Middle frontal gyrus (tissue), 1 donor: ENCODE results near the gene IRF3.

Experiments used
- DNase-seq: peaks from one replicate; pipeline ENCODE4 v3.0.0-alpha.2; 2015; ENCODE audit warnings: low spot score; ENCODE audit errors: extremely low spot score

The IRF3 gene

GRCh38 chr19:49669516-49669915 is 3.9 kb upstream of the IRF3 start:
- DNase-seq, result no peak

- DNase-seq, result no peak
Measured at GRCh38 chr19:49667473-49667872, 1.8 kb upstream of the IRF3 start.

- no peak for DNase-seq
Measured at GRCh38 chr19:49666120-49666444, 425 bp upstream of the IRF3 start.

DNA sequence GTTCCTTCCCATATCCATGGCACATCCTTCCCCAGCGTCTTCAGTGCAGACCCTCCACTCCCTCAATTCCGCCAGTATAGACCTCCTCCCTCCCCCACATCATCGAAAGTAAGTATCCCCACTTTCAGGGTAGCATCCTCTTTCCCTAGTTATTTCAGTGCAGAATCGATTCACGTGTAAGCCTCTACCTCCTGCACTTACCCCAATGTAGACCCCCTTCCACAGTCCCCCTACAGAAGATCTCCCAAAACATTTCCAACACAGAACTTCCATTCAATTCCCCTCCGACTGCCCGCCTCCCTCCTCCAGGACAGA is 664 bp downstream of the IRF3 start:
- no peak for DNase-seq

- peak; percentile 64 for DNase-seq
Measured at GRCh38 chr19:49664171-49665035, 1.3 kb downstream of the IRF3 start.

GRCh38 chr19:49663224-49663623 is 2.4 kb downstream of the IRF3 start:
- no peak for DNase-seq

GRCh38 chr19:49662011-49662410 is 3.6 kb downstream of the IRF3 start:
- DNase-seq, result no peak

DNA sequence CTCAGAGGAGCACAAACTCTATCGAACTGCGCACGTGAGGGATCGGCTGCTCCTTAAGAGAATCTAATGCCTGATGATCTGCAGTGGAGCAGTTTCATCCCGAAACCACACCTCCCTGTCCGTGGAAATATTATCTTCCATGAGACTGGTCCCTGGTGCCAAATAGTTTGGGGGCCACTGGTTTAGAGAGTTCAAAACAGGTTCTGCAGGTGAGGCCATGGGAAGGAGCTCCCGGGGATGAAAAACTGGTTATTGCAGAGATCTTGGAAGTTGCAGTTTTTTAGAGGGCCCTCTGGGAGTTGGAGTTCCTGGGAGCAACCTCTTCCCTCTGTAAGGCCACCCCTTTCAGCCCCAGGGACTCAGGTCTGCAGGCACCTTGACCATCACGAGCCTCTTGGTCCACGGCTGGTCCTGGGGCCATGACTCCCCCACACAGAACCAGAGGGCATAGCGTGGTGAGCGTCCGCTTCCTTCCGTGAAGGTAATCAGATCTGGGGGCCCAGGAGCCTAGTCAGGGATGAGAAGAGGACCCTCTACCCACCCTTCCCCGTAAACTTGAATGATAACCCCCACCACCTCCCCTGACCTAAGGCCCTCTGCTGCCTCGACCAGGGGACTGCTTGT is 5.2 kb downstream of the IRF3 start:
- no peak for DNase-seq

DNA sequence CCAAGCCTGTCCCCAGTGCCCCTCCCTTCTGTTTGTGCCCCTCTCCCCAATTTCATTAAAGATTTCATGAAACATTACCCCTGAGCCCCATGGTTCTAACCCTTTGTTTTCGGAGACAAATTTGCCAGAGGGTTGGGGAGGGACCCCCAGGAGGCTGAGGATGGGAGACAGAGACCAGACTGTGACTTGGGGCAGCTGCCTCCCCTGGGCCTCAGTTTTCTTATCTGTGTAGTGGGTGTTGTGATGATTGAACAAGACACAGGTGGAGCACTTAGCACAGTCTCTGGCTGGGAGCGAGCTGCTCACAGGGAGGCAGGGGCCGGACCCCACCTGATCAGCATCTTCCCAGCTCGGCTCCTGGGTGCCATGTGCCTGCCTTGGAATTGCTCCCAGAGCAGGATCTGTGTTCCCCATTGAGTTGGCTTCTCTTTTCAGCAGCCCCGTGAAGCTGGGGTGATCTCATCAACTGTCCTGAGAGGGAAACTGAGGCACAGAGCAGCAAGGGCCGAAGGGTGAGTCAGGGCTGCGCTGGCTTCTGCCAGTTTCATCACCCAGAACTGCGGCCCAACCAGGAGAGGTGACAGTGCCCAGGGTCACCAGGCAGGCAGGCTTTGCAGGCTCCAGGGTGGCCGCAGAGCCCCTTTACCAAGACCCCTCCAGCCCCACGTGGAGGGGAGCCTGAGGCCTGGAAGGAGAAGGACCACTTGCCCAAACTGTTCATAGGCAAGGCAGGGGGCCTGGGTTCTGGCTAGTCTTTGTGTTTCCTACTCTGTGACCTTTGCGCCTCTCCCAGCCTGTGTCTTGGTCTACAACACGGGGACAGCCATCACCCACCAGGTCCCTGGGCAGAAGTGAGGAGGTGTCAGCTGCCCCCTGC is 6.9 kb downstream of the IRF3 start:
- DNase-seq, result no peak

DNA sequence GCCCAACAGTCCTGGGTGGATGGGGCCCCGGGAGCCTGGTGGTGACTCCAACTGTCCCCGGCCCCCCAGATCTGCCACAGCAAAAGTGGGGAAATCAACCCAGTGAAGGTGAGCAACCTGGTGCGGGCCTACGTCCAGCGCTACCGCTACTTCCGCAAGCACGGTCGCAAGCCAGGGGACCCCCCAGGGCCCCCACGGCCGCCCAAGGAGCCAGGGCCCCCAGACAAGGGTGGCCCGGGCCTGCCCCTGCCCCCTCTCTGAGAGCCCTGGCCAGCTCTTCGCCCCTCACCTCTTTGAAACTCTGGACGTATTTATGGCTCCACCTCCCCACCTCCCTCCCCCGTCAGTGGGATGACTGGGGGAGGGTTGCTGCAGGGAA is 7.5 kb downstream of the IRF3 start:
- no peak for DNase-seq

DNA sequence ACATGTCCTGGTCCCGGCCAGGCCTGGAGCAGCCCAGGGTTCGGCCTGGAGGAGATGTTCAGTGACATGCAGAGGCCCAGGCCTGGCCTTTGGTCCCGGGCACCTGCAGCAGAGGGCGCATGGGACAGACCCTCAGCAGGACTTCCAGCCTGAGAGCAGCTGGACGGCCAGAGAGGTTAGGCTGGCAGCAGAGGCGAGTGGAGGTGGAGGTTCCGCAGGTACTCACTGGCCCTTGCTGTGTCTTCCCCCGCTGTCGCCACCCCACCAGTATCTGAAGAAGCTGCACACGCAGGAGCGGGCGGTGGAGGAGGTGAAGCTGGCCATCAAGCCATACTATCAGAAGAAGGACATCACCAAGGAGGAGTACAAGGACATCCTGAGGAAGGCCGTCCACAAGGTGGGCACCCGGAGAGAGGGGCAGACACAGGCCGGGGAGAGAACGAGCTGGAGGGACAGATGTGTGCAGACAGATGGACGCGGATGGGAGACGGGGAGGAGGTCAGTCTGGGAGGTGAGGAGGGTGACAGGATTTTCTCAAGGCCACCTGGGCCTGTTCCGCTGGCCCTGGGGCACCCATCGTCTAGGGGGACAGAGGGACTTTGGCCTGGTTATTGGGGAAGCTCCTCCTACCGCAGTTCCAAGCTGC is 8.0 kb downstream of the IRF3 start:
- no peak for DNase-seq

- no peak for DNase-seq
Measured at GRCh38 chr19:49656456-49657109, 9.1 kb downstream of the IRF3 start.

DNA sequence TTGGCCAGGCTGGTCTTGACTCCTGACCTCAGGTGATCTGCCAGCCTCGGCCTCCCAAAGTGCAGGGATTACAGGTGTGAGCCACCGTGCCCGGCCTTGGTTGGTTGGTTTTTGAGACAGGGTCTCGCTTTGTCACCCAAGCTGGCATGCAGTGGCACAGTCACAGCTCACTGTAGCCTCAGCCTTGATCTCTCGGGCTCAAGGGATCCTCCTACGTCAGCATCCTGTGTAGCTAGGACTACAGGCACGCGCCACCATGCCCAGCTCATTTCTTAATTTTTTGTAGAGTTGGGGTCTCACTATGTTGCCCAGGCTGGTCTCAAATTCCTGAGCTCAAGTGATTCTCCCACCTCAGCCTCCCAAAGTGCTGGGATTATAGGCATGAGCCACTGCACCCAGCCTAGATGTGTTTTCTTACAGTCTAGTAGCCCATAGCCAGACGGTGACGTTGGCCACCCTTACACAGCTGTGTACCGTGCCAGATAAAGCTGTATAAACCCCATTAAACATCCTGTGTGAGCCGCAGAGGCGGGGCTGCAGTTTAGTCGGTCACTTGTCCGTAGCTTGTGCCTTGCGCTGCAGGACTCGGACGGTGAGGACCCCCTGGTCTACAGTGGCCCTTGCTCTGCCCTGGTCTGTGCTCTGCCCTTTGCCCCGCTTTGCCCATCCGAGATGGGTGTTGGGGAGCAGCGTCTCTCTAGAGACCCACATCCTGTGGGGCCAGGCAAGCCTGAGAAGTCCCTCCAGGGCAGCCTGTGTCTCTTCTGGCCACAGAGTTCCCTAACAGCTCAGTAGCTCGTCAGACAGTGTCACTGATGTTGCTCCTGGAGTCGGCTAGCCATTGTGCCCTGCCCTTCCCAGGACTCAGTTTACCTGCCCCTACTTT is 9.8 kb downstream of the IRF3 start:
- DNase-seq, result no peak

DNA sequence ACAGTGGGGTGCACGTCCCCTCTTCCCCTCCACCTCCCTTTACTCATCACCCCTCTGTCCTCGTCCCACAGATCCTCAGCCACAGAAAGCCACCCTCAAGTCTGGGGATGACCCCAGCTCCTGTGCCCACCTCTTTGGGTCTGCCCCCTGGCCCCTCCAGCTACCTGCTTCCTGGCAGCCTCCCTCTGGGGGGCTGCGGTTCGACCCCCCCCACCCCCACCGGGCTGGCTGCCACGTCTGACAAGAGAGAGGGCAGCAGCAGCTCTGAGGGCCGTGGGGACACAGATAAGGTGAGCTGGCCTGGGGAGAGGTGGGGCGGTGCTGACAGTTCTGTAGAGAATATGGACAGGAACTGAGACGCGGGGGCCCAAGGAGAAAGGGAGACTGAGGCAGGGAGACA is 11.1 kb downstream of the IRF3 start:
- DNase-seq, result no peak

GRCh38 chr19:49653466-49653806 is 12.2 kb downstream of the IRF3 start:
- no peak for DNase-seq

GRCh38 chr19:49652551-49653465 is 12.8 kb downstream of the IRF3 start:
- DNase-seq, result no peak

DNA sequence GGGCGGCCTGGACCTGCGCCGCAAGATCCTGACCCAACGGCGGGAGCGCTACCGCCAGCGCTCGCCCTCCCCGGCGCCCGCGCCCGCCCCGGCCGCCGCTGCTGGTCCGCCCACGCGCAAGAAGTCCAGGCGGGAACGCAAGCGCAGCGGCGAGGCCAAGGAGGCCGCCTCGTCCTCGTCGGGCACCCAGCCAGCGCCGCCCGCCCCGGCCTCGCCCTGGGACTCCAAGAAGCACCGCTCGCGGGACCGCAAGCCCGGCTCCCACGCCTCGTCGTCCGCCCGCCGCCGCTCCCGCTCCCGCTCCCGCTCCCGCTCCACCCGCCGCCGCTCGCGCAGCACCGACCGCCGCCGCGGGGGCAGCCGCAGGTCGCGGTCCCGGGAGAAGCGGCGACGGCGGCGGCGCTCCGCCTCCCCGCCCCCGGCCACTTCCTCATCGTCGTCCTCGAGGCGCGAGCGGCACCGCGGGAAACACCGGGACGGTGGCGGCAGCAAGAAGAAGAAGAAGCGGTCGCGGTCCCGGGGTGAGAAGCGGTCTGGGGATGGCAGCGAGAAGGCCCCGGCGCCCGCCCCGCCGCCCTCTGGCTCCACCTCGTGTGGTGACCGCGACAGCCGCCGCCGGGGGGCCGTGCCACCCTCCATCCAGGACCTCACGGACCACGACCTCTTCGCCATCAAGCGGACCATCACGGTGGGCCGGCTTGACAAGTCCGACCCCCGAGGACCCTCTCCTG is 13.7 kb downstream of the IRF3 start:
- DNase-seq, result no peak

GRCh38 chr19:49651029-49651819 is 14.4 kb downstream of the IRF3 start:
- DNase-seq, result no peak
